HepG2 (cell line): ENCODE measurements around the gene CXCL17. TPM values are rescaled to one million over a fixed set of nuclear protein-coding genes. Genes with fewer than 3 reads are reported as not detected.
A peak's percentile ranks its signal among the peaks of the same experiment; 100 is the strongest.

ENCODE experiments used
- ARID2 ChIP-seq: sonication (generic); formaldehyde crosslinking; IDR thresholded peaks from 2 replicates; pipeline ENCODE4 v1.8.1; 2022; ENCODE audit warnings: mild to moderate bottlenecking, missing genetic modification reagents, borderline replicate concordance
- CEBPZ ChIP-seq: IDR thresholded peaks from 2 replicates; pipeline ENCODE4 v1.6.1; 2012; ENCODE audit warnings: low read length, improper control_type of control experiment
- ELF3 ChIP-seq: IDR thresholded peaks from 2 replicates; pipeline ENCODE4 v1.6.1; 2016; ENCODE audit warnings: missing genetic modification reagents, missing compliant biosample characterization
- FOXO1 ChIP-seq: sonication (generic); formaldehyde crosslinking; IDR thresholded peaks from 2 replicates; pipeline ENCODE4 v1.4.0; 2020; ENCODE audit warnings: missing genetic modification reagents
- GATAD1 ChIP-seq: IDR thresholded peaks from 2 replicates; pipeline ENCODE4 v1.6.1; 2016; ENCODE audit warnings: missing genetic modification reagents, missing compliant biosample characterization
- HMGXB4 ChIP-seq, 2 experiments: sonication (generic) in 1 of 2; formaldehyde crosslinking in 1 of 2; IDR thresholded peaks; 2 replicates each; pipeline versions ENCODE4 v1.4.0 to v1.6.1; 2018 to 2020; ENCODE audit warnings: missing genetic modification reagents in 2 of 2, borderline replicate concordance in 1 of 2, low read depth in 1 of 2, mild to moderate bottlenecking in 1 of 2, missing biosample characterization in 1 of 2
- HOXA7 ChIP-seq: sonication (generic); formaldehyde crosslinking; IDR thresholded peaks from 2 replicates; pipeline ENCODE4 v1.8.1; 2022; ENCODE audit warnings: mild to moderate bottlenecking, missing genetic modification reagents, moderate library complexity
- KDM1A ChIP-seq: IDR thresholded peaks from 2 replicates; pipeline ENCODE4 v1.6.1; 2016; ENCODE audit warnings: missing compliant biosample characterization
- NFYC ChIP-seq: IDR thresholded peaks from 2 replicates; pipeline ENCODE4 v1.6.1; 2016; ENCODE audit warnings: missing genetic modification reagents, missing compliant biosample characterization
- NR2F6 ChIP-seq, 2 experiments: IDR thresholded peaks; 2 replicates each; pipeline ENCODE4 v1.6.1; 2016; ENCODE audit warnings: antibody characterized with exemption in 1 of 2, mild to moderate bottlenecking in 1 of 2
- RFX5 ChIP-seq: IDR thresholded peaks from 2 replicates; pipeline ENCODE4 v1.6.1; 2011; ENCODE audit warnings: low read depth, low read length, improper control_type of control experiment
- SALL1 ChIP-seq: sonication (generic); formaldehyde crosslinking; IDR thresholded peaks from 2 replicates; pipeline ENCODE4 v1.8.0; 2022; ENCODE audit warnings: mild to moderate bottlenecking, missing genetic modification reagents
- SIN3B ChIP-seq: fragments of 150-350 bp; IDR thresholded peaks from 2 replicates; pipeline ENCODE4 v1.6.1; 2014; ENCODE audit warnings: low read length
- ZNF263 ChIP-seq: sonication (generic); formaldehyde crosslinking; IDR thresholded peaks from 2 replicates; pipeline ENCODE4 v1.4.0; 2020; ENCODE audit warnings: missing genetic modification reagents
- ZNF317 ChIP-seq: sonication (generic); formaldehyde crosslinking; IDR thresholded peaks from 2 replicates; pipeline ENCODE4 v1.5.0; 2020; ENCODE audit warnings: mild to moderate bottlenecking, missing genetic modification reagents
- ZNF350 ChIP-seq: sonication (generic); formaldehyde crosslinking; IDR thresholded peaks from 2 replicates; pipeline ENCODE4 v1.4.0; 2020; ENCODE audit warnings: mild to moderate bottlenecking, low read depth, missing genetic modification reagents, borderline replicate concordance
- polyA plus RNA-seq, 8 experiments: library from polyadenylated mRNA; depleted of rRNA in 3 of 8; stranded (reverse) in 7 of 8; unstranded in 1 of 8; fragments of >200 nt; fragmentation: Illumina TruSeq in 4 of 8; extraction: Trizol in 4 of 8; gene quantifications; 2 replicates each; pipeline versions ENCODE4 v1.2.1 to v1.2.3, GENCODE V29; 2011 to 2016; ENCODE audit warnings: low read depth in 4 of 8, missing spikeins in 1 of 8, mixed read lengths in 1 of 8; ENCODE audit not compliant: insufficient read depth in 1 of 8
- total RNA-seq, 5 experiments: library from RNA; depleted of rRNA; stranded (reverse); fragments of >200 nt; fragmentation: Illumina TruSeq; extraction: Trizol; gene quantifications; 2 replicates each; pipeline ENCODE4 v1.2.3, GENCODE V29; 2016; ENCODE audit warnings: low read depth in 1 of 5
- TF ChIP-seq, protein P1 (sequence below): sonication (generic); formaldehyde crosslinking; IDR thresholded peaks from 2 replicates; pipeline ENCODE4 v1.4.0; 2020; ENCODE audit warnings: missing genetic modification reagents, borderline replicate concordance
- TF ChIP-seq, protein P2 (sequence below): sonication (generic); formaldehyde crosslinking; IDR thresholded peaks from 2 replicates; pipeline ENCODE4 v1.4.0; 2020; ENCODE audit warnings: missing genetic modification reagents, borderline replicate concordance
- TF ChIP-seq, protein P3 (sequence below): sonication (generic); formaldehyde crosslinking; IDR thresholded peaks from 2 replicates; pipeline ENCODE4 v1.9.0; 2021; ENCODE audit warnings: missing genetic modification reagents, mild to moderate bottlenecking, borderline replicate concordance

CXCL17 gene
- total and polyA plus RNA-seq, 2 of the 13 experiments (the other 11 are each of a cell fraction or from before 2014, with no cell fraction given): 0.12 TPM; not detected in 1

- peak; percentile 58 to 90; a peak in 3 of 4 replicates for TF ChIP-seq HMGXB4 (CRISPR knock-in tag; IDR thresholded peaks at IDR 0.05; ENCODE audit: borderline replicate concordance in 1 of 2, low read depth in 1 of 2)
- TF ChIP-seq, protein P1, sequence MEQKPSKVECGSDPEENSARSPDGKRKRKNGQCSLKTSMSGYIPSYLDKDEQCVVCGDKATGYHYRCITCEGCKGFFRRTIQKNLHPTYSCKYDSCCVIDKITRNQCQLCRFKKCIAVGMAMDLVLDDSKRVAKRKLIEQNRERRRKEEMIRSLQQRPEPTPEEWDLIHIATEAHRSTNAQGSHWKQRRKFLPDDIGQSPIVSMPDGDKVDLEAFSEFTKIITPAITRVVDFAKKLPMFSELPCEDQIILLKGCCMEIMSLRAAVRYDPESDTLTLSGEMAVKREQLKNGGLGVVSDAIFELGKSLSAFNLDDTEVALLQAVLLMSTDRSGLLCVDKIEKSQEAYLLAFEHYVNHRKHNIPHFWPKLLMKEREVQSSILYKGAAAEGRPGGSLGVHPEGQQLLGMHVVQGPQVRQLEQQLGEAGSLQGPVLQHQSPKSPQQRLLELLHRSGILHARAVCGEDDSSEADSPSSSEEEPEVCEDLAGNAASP (CRISPR knock-in tag): peak; percentile 23; the same call in 1 of the 2 replicates
- TF ChIP-seq SALL1: peak; percentile 71
- peak; percentile 95 for TF ChIP-seq KDM1A (CRISPR knock-in tag)
- peak; percentile 37; the same call in 1 of the 2 replicates for TF ChIP-seq ELF3 (CRISPR knock-in tag)
- TF ChIP-seq NR2F6 (IDR thresholded peaks at IDR 0.05): peak; percentile 41; the same call in 1 of the 2 replicates
- peak; percentile 46; the same call in 1 of the 2 replicates for TF ChIP-seq NR2F6 (CRISPR knock-in tag; IDR thresholded peaks at IDR 0.05)
- TF ChIP-seq ARID2: no peak
- no peak for TF ChIP-seq ZNF350 (CRISPR knock-in tag)
- no peak for TF ChIP-seq CEBPZ
- TF ChIP-seq, protein P2, sequence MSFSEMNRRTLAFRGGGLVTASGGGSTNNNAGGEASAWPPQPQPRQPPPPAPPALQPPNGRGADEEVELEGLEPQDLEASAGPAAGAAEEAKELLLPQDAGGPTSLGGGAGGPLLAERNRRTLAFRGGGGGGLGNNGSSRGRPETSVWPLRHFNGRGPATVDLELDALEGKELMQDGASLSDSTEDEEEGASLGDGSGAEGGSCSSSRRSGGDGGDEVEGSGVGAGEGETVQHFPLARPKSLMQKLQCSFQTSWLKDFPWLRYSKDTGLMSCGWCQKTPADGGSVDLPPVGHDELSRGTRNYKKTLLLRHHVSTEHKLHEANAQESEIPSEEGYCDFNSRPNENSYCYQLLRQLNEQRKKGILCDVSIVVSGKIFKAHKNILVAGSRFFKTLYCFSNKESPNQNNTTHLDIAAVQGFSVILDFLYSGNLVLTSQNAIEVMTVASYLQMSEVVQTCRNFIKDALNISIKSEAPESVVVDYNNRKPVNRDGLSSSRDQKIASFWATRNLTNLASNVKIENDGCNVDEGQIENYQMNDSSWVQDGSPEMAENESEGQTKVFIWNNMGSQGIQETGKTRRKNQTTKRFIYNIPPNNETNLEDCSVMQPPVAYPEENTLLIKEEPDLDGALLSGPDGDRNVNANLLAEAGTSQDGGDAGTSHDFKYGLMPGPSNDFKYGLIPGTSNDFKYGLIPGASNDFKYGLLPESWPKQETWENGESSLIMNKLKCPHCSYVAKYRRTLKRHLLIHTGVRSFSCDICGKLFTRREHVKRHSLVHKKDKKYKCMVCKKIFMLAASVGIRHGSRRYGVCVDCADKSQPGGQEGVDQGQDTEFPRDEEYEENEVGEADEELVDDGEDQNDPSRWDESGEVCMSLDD: no peak
- TF ChIP-seq ZNF317 (CRISPR knock-in tag): no peak
- TF ChIP-seq RFX5: no peak
- TF ChIP-seq, protein P3, sequence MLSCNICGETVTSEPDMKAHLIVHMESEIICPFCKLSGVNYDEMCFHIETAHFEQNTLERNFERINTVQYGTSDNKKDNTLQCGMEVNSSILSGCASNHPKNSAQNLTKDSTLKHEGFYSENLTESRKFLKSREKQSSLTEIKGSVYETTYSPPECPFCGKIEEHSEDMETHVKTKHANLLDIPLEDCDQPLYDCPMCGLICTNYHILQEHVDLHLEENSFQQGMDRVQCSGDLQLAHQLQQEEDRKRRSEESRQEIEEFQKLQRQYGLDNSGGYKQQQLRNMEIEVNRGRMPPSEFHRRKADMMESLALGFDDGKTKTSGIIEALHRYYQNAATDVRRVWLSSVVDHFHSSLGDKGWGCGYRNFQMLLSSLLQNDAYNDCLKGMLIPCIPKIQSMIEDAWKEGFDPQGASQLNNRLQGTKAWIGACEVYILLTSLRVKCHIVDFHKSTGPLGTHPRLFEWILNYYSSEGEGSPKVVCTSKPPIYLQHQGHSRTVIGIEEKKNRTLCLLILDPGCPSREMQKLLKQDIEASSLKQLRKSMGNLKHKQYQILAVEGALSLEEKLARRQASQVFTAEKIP (CRISPR knock-in tag): no peak
- TF ChIP-seq FOXO1: no peak; the same call in 1 of the 2 replicates
- TF ChIP-seq GATAD1 (CRISPR knock-in tag): no peak
- TF ChIP-seq SIN3B: no peak
- peak; percentile 21; the same call in 1 of the 2 replicates for TF ChIP-seq ZNF263
- TF ChIP-seq HOXA7: no peak
- no peak for TF ChIP-seq NFYC
Measured at GRCh38 chr19:42420055-42420544, 22.6 kb downstream of the CXCL17 start (continued).
